ENCODE results near the gene ULK4.

ULK4 gene

GRCh38 chr3:41362638-41363559 lies 599.0 kb downstream of the ULK4 start:
- peak; percentile 94 for DNase-seq (ENCODE audit: low spot score)

- DNase-seq (ENCODE audit: low spot score), result peak; percentile 51
Observed at GRCh38 chr3:41357271-41357670, 604.6 kb downstream of the ULK4 start.

DNA sequence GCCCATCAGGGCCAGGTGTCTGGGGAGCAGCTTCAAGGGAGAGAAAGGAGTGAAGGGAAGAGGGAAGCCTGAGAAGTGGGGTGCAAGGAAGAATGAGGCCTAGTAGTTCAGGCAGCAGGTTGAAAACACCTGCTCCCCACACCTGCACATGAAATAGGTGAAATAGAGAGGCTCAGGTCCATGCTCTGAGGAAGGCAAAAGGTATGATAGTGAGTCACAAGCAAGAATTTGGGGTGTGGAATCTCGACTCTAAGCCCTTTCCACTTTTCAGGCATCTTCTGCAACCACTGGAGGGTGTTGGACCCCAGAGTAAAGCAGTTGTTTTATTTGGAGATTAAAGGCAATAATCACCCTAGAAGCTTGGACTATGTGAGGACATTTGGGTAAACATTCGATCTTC lies 605.1 kb downstream of the ULK4 start:
- DNase-seq (ENCODE audit: low spot score), result no peak

GRCh38 chr3:41352510-41352909 lies 609.4 kb downstream of the ULK4 start:
- no peak for DNase-seq (ENCODE audit: low spot score)

DNA sequence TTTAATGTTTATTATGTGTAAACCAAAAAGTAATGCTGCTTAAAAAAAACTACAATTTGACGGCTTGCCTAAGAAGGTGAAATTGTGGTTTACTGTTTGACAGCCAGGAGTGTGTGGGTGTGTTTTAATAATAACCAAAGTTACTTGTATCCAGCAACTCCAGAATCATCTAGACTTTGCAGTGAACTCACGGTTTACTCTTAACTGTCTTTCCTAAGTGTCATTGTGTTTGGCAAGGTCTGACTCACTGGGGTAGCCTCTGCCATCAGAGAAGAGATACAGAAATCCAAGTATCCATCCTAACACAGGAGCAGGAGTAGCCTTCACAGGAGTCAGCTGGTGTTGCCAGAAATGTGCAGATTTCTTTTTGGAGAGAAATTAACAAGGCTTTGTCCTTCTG lies 611.5 kb downstream of the ULK4 start:
- DNase-seq (ENCODE audit: low spot score), result no peak

GRCh38 chr3:41348401-41348800 lies 613.5 kb downstream of the ULK4 start:
- DNase-seq (ENCODE audit: low spot score), result no peak

- no peak for DNase-seq (ENCODE audit: low spot score)
Observed at GRCh38 chr3:41346698-41347270, 615.1 kb downstream of the ULK4 start.

DNA sequence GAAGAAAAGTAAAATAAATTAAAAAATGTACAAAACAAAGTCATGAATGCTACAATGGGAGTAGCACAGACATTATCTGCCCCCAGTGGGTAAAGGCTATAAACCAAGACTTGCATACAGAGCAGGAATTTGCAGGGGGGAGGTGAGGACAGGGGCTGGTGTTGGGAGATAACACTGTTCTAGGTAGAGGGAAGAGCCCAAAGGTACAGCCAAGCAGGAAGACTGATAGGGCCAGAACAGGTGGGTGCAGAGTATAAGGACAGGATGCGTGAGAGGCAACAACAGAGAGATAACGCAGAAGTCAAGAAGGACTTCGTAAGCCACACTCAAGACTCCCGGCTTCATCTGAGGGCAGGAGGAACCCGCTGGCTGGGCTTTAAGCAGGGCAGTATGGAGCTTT lies 616.1 kb downstream of the ULK4 start:
- DNase-seq (ENCODE audit: low spot score), result no peak

- no peak for DNase-seq (ENCODE audit: low spot score)
Observed at GRCh38 chr3:41339758-41340157, 622.1 kb downstream of the ULK4 start.

DNA sequence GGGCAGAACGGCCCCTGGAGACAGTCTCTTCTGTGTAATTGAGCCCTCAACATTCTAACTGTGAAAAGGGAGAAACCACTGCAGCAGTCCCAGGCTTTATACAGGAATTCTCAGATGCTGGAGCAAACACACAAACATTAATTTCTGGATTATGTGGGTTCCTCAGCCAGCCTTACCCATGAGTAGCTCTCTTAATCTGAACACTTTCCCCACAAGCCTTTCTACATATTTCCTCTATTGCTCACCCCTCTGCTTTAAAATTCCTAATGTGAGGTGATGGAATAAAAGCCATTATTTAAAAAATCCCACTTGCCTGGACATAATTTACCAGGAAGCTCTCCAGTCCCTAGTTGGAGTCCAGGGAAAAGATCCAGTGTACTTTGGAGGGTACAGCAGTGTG lies 623.6 kb downstream of the ULK4 start:
- DNase-seq (ENCODE audit: low spot score), result no peak

DNA sequence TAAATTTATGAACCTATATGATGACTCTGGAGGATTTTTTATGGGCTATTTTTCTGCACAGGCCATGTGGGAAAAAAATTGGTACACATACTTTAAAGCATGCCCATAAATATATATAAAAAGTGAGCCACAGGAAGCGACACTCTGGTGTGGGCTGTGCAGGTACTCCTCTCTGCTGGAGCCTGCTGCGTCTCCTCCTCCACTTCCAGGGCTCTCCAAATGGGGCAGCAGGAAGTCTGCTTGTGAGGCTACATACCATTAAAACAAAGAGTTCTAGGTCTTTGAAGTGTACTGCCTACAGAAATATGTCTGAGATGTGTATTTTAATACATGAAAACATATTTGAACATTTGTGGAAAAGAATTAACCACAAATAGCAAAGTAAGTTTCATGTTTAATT lies 627.5 kb downstream of the ULK4 start:
- no peak for DNase-seq (ENCODE audit: low spot score)

DNA sequence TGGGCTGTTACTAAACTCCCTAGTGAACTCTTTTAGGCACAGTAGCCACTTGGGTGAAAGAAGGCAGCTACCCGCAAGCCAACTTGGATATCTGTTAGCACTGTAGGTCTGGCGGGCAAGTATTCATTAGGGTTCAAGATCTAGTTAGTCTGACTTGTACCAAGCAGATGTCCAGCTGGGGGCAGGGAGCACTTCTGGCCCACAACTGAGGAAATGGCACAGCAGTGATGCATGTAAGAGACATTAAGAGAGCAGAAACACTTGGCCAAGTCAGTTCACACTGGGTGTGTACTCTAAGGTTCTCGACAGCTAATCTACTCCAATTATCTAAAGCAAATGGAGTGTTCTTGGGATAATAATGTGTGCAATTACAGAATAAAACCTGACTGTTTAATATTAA lies 630.9 kb downstream of the ULK4 start:
- peak; percentile 6 for DNase-seq (ENCODE audit: low spot score)

GRCh38 chr3:41330465-41330864 lies 631.4 kb downstream of the ULK4 start:
- DNase-seq (ENCODE audit: low spot score), result no peak

DNA sequence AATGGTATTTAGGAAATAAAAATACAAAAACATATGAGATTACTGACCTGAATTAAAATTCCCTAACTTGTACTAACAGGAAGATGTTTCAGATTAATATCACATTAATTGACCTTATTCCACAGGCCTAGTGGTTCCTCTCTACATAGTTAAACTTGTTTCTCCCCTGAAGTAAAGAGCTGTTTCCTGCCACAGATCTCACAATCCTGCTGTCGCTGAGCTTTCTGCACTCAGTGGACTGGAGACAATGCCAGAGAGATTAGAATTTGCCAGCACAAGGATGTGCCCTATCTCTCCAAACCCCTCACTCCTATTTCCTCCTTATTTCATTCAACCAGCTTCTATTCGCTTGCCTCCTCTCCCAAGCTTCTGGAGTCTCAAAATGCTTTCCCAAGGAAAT lies 632.0 kb downstream of the ULK4 start:
- DNase-seq (ENCODE audit: low spot score), result no peak

GRCh38 chr3:41328926-41329325 lies 633.0 kb downstream of the ULK4 start:
- DNase-seq (ENCODE audit: low spot score), result no peak

DNA sequence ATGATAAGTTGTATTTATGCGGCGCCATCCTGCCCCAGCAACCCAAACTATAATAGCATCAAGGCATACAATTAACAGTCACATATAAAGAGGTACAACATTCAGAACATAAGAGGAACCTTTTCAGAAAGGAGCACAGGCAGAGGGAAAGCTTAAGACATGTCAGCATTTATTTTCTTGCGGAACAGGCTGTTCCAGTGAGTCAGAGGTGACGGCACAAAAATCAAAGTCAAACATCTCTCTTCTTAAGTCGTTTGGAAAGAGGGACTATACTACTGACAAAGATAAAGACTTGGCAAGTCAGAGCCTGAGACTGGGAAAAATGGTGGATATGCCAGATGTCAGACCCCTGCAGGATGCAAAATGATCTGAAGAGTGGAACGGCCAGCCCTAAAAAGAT lies 634.2 kb downstream of the ULK4 start:
- no peak for DNase-seq (ENCODE audit: low spot score)

- no peak for DNase-seq (ENCODE audit: low spot score)
Observed at GRCh38 chr3:41324156-41324475, 637.8 kb downstream of the ULK4 start.

GRCh38 chr3:41323467-41324155 lies 638.3 kb downstream of the ULK4 start:
- peak; percentile 2 for DNase-seq (ENCODE audit: low spot score)

DNA sequence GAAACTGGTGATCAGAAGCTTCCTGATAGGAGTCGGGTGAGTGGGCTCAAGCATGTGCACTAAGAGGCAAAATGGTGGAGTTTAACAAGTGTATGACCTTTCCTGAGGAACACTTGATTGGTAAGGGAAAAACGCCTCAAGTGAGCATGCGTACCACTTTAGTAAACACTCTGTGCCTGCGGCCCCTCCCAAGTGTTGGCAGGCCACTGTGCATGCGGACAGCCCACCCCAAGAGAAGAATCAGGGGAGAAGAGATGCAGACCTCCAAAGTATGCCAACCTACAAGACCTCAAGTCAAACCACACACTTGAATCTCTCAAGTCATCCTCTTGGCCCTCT lies 640.3 kb downstream of the ULK4 start:
- DNase-seq (ENCODE audit: low spot score), result no peak

DNA sequence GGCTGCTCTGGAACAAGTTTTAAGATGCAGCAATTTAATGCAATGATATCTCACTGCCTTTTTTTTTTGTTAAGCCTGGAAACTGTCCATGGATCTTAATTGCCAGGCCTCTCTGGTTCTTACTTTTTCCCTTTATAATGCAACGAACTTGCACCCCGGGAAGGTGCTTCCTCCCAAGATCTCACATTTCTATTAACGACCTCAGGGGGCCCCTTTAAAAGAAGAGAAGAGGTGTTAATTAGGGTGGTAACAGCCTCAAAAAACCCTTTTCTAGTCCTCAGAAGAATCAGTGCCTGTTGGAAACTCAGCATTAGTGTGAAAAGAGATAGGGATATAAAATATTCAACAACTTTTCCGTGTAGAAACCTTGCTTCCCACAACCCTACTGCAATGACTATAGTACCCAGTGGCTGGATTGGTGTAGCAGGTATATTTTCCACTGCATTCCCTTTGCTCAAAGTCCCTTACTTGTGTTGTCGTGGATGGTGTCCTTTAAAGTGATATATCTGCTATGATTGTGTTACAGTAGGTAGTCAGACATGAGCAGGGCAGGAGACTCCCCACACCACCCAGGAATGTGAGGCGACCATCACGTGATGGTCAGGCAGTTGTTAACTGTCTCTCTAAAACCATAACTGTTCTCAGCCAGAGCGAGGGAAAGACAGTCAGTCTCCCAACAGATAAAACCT lies 640.8 kb downstream of the ULK4 start:
- DNase-seq (ENCODE audit: low spot score), result no peak

GRCh38 chr3:41318520-41318919 lies 643.4 kb downstream of the ULK4 start:
- DNase-seq (ENCODE audit: low spot score), result no peak

GRCh38 chr3:41317718-41318117 lies 644.2 kb downstream of the ULK4 start:
- DNase-seq (ENCODE audit: low spot score), result no peak

Measured in SK-N-DZ (cell line).